ENCODE data around the gene BEST3. TPM values are rescaled to one million over a fixed set of nuclear protein-coding genes. Genes with fewer than 3 reads are reported as not detected.

Gene BEST3
- total RNA-seq, 4 donors from 2014 or later: not detected

DNA sequence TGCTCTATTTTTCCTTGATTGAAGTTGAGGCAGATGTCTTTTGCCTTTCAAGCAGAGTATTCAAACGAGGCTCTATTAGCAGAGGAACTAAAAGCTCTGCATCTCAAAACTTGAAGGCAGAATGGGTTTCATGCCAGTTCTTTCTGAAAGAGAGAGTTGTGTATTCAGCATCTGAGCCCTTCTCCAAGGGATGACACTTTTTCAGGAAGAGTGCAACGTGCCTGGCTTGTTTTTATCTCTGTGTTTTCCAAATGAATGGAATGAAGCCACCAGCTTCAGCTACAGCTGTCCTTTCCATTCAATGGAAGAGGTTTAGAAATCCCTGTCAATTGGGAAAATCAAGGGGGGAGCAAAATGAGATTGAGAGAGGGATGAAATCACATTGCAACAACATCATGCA is 14.6 kb downstream of the BEST3 start:
- Histone ChIP-seq H3K4me3 (no peak overlapping the region), H3K27me3 (peaks cover 0 to 6% (median 0%) of the 10 kb centered on the region in 4 donors), H3K9me3 (no peaks in the 10 kb centered on the region), H3K27ac (no peak overlapping the region), H3K4me1 (peaks cover 0 to 11% (median 0%) of the 10 kb centered on the region in 3 donors), H3K36me3 (no peaks in the 10 kb centered on the region)
- intact Hi-C loops (cut with DNase I): no loop called here
- WGBS, 2 donors: 19 to 22% methylated on average over 2 of the region's 2 CpGs
- DNase-seq: no peak
- TF ChIP-seq, protein P1, sequence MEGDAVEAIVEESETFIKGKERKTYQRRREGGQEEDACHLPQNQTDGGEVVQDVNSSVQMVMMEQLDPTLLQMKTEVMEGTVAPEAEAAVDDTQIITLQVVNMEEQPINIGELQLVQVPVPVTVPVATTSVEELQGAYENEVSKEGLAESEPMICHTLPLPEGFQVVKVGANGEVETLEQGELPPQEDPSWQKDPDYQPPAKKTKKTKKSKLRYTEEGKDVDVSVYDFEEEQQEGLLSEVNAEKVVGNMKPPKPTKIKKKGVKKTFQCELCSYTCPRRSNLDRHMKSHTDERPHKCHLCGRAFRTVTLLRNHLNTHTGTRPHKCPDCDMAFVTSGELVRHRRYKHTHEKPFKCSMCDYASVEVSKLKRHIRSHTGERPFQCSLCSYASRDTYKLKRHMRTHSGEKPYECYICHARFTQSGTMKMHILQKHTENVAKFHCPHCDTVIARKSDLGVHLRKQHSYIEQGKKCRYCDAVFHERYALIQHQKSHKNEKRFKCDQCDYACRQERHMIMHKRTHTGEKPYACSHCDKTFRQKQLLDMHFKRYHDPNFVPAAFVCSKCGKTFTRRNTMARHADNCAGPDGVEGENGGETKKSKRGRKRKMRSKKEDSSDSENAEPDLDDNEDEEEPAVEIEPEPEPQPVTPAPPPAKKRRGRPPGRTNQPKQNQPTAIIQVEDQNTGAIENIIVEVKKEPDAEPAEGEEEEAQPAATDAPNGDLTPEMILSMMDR (IDR thresholded peaks at IDR 0.05): no peak
- TF ChIP-seq POLR2A (IDR thresholded peaks at IDR 0.05): no peak

DNA sequence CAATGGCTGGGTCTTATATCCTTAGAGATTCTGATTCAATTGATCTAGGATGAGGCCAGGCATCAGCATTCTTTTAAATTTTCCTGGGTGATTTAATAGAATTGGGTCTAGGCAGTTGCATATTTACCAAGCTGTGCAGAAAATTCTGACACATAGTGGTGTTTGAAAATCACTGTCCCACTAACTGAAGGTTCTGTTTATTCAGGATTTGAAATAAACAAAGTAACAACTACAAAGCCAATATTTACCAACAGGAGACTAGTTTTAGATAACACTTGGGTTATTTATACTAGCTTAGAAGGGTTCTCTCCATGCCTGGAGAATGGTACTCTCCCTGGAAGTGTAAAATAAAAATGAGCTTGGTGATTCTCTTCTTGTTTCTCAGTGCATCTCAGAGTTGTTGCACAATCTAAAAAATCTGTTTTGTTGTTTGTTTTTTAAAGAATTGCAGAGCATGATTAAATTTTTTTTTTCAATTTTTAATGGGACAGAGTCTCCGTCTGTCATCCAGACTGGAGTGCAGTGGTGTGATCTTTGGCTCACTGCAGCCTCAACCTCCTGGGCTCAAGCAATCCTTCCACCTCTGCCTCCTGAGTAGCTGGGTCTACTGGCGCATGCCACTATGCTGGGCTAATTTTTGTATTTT is 16.9 kb downstream of the BEST3 start:
- Histone ChIP-seq H3K27ac (no peak overlapping the region), H3K9me3 (no peaks in the 10 kb centered on the region), H3K27me3 (peaks cover 0 to 6% (median 0%) of the 10 kb centered on the region in 4 donors), H3K4me3 (no peak overlapping the region), H3K36me3 (no peaks in the 10 kb centered on the region), H3K4me1 (no peaks in the 10 kb centered on the region)
- 66 to 89% methylated on average over 2 of the region's 2 CpGs for WGBS, 2 donors
- no peak for TF ChIP-seq POLR2A (IDR thresholded peaks at IDR 0.05)
- TF ChIP-seq, protein P1 (IDR thresholded peaks at IDR 0.05): no peak
- no peak for DNase-seq
- intact Hi-C loops (cut with DNase I): no loop called here

GRCh38 chr12:69679119-69679518 is 20.0 kb downstream of the BEST3 start:
- H3K36me3 ChIP-seq: no peaks in the 10 kb centered on the region
- no peaks in the 10 kb centered on the region for H3K9me3 ChIP-seq
- H3K27ac ChIP-seq: no peak overlapping the region
- no peak overlapping the region for H3K4me3 ChIP-seq
- intact Hi-C loops (cut with DNase I): no loop called here
- H3K4me1 ChIP-seq: no peaks in the 10 kb centered on the region
- WGBS, 2 donors: 43 to 57% methylated on average over 4 of the region's 4 CpGs
- no peak for DNase-seq
- H3K27me3 ChIP-seq: no peaks in the 10 kb centered on the region
- TF ChIP-seq, protein P1 (IDR thresholded peaks at IDR 0.05): no peak
- no peak for TF ChIP-seq POLR2A (IDR thresholded peaks at IDR 0.05)

DNA sequence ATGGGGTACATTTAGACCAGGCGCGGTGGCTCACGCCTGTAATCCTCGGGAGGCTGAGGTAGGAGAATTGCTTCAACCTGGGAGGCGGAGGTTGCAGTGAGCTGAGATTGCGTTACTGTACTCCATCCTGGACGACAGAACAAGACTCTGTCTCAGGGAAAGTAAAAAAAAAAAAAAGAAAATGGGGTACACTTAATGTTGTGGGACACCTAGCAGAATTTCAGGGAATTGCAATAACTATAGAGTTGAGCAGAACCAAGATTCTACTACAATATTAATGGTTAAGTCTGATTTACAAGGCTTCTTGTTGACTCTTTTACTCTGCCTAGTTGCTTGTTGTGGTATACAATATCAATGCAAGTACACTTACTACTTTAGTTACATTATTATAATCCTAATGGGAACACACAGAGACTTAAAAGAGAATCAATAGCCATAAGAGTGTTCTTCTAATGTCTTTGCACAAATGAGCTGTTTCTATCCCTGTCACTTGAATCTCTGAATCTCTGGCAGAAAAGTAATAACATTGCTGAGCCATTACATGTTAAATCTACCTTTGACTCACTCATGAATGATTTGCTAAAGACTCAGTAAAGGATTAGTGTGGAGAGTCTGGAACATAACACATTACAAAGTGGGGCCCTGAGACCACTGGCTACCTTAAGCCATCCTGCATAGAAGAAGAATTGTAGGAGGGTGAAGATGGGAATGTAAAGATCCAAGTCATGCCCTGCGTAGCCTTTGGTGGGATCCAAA is 22.7 kb downstream of the BEST3 start:
- TF ChIP-seq, protein P1 (IDR thresholded peaks at IDR 0.05): no peak
- TF ChIP-seq POLR2A (IDR thresholded peaks at IDR 0.05): no peak
- Histone ChIP-seq H3K4me1 (no peaks in the 10 kb centered on the region), H3K4me3 (no peak overlapping the region), H3K27me3 (no peaks in the 10 kb centered on the region), H3K36me3 (no peaks in the 10 kb centered on the region), H3K27ac (no peak overlapping the region), H3K9me3 (no peaks in the 10 kb centered on the region)
- no peak for DNase-seq
- 83 to 86% methylated on average over 7 to 8 of the region's 8 CpGs for WGBS, 2 donors
- intact Hi-C loops (cut with DNase I): no loop called here

GRCh38 chr12:69672195-69672594 is 26.9 kb downstream of the BEST3 start:
- WGBS, 2 donors: 67 to 75% methylated on average over 1 to 2 of the region's 2 CpGs
- intact Hi-C loops (cut with DNase I): no loop called here
- DNase-seq: no peak
- no peaks in the 10 kb centered on the region for H3K4me1 ChIP-seq
- H3K36me3 ChIP-seq: no peaks in the 10 kb centered on the region
- no peaks in the 10 kb centered on the region for H3K27me3 ChIP-seq
- no peak overlapping the region for H3K27ac ChIP-seq
- no peak for TF ChIP-seq POLR2A (IDR thresholded peaks at IDR 0.05)
- TF ChIP-seq, protein P1 (IDR thresholded peaks at IDR 0.05): no peak
- H3K9me3 ChIP-seq: no peaks in the 10 kb centered on the region
- H3K4me3 ChIP-seq: no peak overlapping the region

All from esophagus squamous epithelium (tissue), 5 donors.